IPS-15b (cell line): ENCODE data around the gene SACS.
"Not testable (repeated sequence)": the region's sequence is repeated elsewhere in the genome, so short reads cannot be mapped to it uniquely, and the experiment has no call there.

Experiments used
- H3K27me3 ChIP-seq: one replicate; pipeline ENCODE4 v1.6.1; 2013; ENCODE audit warnings: low read length; ENCODE audit not compliant: control insufficient read depth, insufficient read depth
- H3K36me3 ChIP-seq: one replicate; pipeline ENCODE4 v1.6.1; 2013; ENCODE audit warnings: low read length; ENCODE audit not compliant: control insufficient read depth, insufficient read depth
- H3K4me1 ChIP-seq: one replicate; pipeline ENCODE4 v1.6.1; 2013; ENCODE audit warnings: mild to moderate bottlenecking, low read length; ENCODE audit not compliant: control insufficient read depth, insufficient read depth
- H3K4me3 ChIP-seq: one replicate; pipeline ENCODE4 v1.5.1; 2013; ENCODE audit warnings: low read depth, low read length
- H3K9ac ChIP-seq: one replicate; pipeline ENCODE4 v1.6.1; 2013; ENCODE audit warnings: low read depth, mild to moderate bottlenecking, low read length
- H3K9me3 ChIP-seq: one replicate; pipeline ENCODE4 v1.6.1; 2013; ENCODE audit warnings: mild to moderate bottlenecking, low read length; ENCODE audit not compliant: control insufficient read depth, insufficient read depth

SACS gene

DNA sequence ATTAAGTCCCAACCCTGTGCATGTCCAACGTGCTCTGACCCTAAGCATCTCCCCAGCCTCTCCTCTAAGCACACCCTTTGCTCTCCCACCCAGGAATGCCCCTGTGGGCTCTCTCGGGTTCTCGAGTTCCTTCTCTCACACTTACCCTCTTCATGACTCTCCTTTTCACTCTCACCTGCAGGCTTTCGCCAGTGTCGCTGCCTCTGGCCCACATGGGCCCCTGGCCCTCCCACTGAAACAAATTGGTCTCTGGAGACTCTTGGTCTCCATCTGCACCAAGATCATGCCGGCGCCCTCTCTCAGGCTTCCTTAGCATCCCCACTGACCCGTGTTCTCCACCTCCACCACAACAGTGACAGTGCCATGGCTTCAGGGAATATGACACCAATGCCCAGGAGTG, 19.6 kb upstream of the SACS start:
- no peaks in the 10 kb centered on the region for H3K36me3 ChIP-seq
- H3K4me3 ChIP-seq: no peak overlapping the region
- H3K9me3 ChIP-seq: no peaks in the 10 kb centered on the region
- no peak overlapping the region for H3K9ac ChIP-seq
- H3K27me3 ChIP-seq: no peaks in the 10 kb centered on the region
- peaks cover 22% of the 10 kb centered on the region for H3K4me1 ChIP-seq

GRCh38 chr13:23450340-23451046, 17.0 kb upstream of the SACS start:
- Histone ChIP-seq H3K36me3 (no peaks in the 10 kb centered on the region), H3K4me1 (peaks cover 22% of the 10 kb centered on the region), H3K27me3 (no peaks in the 10 kb centered on the region), H3K4me3 (no peak overlapping the region), H3K9me3 (no peaks in the 10 kb centered on the region), H3K9ac (no peak overlapping the region)

- Histone ChIP-seq H3K36me3 (no peaks in the 10 kb centered on the region), H3K9me3 (no peaks in the 10 kb centered on the region), H3K4me3 (no peak overlapping the region), H3K27me3 (no peaks in the 10 kb centered on the region), H3K9ac (no peak overlapping the region), H3K4me1 (peaks cover 22% of the 10 kb centered on the region)
These were observed 16.1 kb upstream of the SACS start for GRCh38 chr13:23449398-23450162.

GRCh38 chr13:23447927-23448326, 14.4 kb upstream of the SACS start:
- Histone ChIP-seq H3K27me3 (no peaks in the 10 kb centered on the region), H3K4me1 (peaks cover 22% of the 10 kb centered on the region), H3K9me3 (no peaks in the 10 kb centered on the region), H3K4me3 (no peak overlapping the region), H3K9ac (no peak overlapping the region), H3K36me3 (no peaks in the 10 kb centered on the region)

DNA sequence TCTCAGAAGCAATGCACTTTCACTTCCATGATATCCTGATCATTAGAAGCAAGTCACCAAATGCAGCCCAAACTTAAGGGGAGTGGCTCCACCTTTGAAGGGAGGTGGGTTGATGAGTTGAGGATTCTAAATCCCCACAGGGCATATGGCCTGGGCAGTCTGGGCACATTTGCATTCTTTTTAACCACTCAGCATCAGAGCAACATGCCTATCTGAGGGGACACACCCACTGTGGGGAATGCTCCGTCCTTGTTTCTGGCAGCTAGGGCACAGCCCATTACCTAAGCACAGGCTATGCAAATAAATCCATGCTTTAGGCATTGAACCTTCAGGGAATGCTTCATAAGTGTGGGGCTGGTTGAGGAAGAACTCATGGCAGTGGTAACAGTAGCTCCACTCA, 12.3 kb upstream of the SACS start:
- Histone ChIP-seq H3K4me1 (peaks cover 13% of the 10 kb centered on the region), H3K36me3 (no peaks in the 10 kb centered on the region), H3K27me3 (no peaks in the 10 kb centered on the region), H3K4me3 (no peak overlapping the region), H3K9me3 (no peaks in the 10 kb centered on the region), H3K9ac (no peak overlapping the region)

GRCh38 chr13:23443878-23444277, 10.4 kb upstream of the SACS start:
- H3K4me3 ChIP-seq: no peak overlapping the region
- H3K9ac ChIP-seq: no peak overlapping the region
- no peaks in the 10 kb centered on the region for H3K36me3 ChIP-seq

GRCh38 chr13:23443110-23443509, 9.6 kb upstream of the SACS start:
- H3K27me3 ChIP-seq: no peaks in the 10 kb centered on the region
- H3K4me3 ChIP-seq: no peak overlapping the region
- no peak overlapping the region for H3K9ac ChIP-seq

More at GRCh38 chr13:23443878-23444277, 10.4 kb upstream of the SACS start:
- Histone ChIP-seq H3K27me3 (no peaks in the 10 kb centered on the region), H3K9me3 (no peaks in the 10 kb centered on the region), H3K4me1 (peaks cover 2% of the 10 kb centered on the region)

GRCh38 chr13:23440821-23441618, 7.5 kb upstream of the SACS start:
- Histone ChIP-seq H3K9me3 (no peaks in the 10 kb centered on the region), H3K9ac (no peak overlapping the region), H3K27me3 (no peaks in the 10 kb centered on the region), H3K4me3 (no peak overlapping the region), H3K4me1 (no peaks in the 10 kb centered on the region), H3K36me3 (no peaks in the 10 kb centered on the region)

More at GRCh38 chr13:23443110-23443509, 9.6 kb upstream of the SACS start:
- no peaks in the 10 kb centered on the region for H3K9me3 ChIP-seq
- H3K4me1 ChIP-seq: no peaks in the 10 kb centered on the region
- no peaks in the 10 kb centered on the region for H3K36me3 ChIP-seq

DNA sequence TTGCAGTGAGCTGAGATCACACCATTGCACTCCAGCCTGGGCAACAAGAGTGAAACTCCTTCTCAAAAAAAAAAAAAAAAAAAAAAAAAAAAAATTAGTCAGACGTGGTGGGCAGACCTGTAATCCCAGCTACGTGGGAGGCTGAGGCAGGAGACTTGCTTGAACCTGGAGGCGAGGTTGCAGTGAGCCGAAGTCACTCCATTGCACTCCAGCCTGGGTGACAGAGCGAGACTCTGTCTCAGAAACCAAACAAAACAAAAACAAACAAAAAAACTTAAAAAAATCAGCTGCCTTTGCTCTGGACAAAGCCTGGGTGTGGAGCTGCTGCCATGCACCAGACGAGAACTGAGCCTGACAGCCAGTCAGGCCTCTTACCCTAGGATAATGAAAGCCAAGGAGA, 6.8 kb upstream of the SACS start:
- not testable (repeated sequence) for H3K36me3 ChIP-seq, H3K4me3 ChIP-seq, H3K9ac ChIP-seq, H3K9me3 ChIP-seq, H3K4me1 ChIP-seq, H3K27me3 ChIP-seq

GRCh38 chr13:23437916-23438315, 4.4 kb upstream of the SACS start:
- H3K4me3 ChIP-seq: no peak overlapping the region
- no peak overlapping the region for H3K9ac ChIP-seq
- H3K4me1 ChIP-seq: peaks cover 6% of the 10 kb centered on the region
- no peaks in the 10 kb centered on the region for H3K27me3 ChIP-seq
- H3K36me3 ChIP-seq: no peaks in the 10 kb centered on the region
- no peaks in the 10 kb centered on the region for H3K9me3 ChIP-seq

DNA sequence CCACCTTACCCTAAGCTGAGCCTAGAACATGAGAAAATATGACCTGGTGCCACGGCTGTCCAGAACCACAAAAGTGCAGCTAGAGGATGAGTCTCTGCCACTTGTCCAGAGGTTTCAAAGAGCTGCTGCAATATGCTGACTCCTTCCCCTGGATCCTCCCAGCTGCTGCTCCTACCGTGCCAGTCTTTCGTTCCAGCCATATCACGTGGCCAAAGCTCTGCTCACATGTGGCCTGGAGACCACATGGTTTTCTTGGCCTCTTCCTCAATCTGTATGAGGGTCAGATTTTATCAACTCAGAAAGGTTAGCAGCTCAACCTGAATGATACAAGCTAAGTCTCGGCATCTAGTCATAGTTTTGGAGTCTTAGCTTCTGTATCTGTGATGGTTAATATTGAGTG, 3.2 kb upstream of the SACS start:
- no peak overlapping the region for H3K4me3 ChIP-seq
- H3K4me1 ChIP-seq: peaks cover 6% of the 10 kb centered on the region
- no peaks in the 10 kb centered on the region for H3K9me3 ChIP-seq
- H3K9ac ChIP-seq: no peak overlapping the region
- H3K27me3 ChIP-seq: no peaks in the 10 kb centered on the region
- no peaks in the 10 kb centered on the region for H3K36me3 ChIP-seq
